ENCODE results near the gene PCDHGB1.
"Not testable (repeated sequence)": the region's sequence is repeated elsewhere in the genome, so short reads cannot be mapped to it uniquely, and the experiment has no call there.

Gene PCDHGB1

DNA sequence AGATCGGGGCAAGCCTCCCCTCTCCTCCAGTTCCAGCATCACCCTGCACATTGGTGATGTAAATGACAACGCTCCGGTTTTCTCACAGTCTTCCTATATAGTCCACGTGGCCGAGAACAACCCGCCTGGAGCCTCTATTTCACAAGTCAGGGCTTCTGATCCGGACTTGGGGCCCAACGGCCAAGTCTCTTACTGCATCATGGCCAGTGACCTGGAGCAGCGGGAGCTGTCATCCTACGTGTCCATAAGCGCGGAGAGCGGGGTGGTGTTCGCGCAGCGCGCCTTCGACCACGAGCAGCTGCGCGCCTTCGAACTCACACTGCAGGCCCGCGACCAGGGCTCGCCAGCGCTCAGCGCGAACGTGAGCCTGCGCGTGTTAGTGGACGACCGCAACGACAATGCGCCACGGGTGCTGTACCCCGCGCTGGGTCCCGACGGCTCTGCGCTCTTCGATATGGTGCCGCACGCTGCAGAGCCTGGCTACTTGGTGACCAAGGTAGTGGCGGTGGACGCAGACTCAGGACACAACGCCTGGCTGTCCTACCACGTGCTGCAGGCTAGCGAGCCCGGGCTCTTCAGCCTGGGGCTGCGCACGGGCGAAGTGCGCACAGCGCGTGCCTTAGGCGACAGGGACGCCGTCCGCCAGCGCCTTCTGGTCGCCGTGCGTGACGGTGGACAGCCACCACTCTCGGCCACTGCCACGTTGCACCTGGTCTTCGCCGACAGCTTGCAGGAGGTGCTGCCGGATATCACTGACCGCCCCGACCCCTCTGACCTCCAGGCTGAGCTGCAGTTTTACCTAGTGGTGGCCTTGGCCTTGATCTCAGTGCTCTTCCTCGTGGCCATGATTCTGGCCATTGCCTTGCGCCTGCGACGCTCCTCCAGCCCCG lies 39.5 kb downstream of the PCDHGB1 start:
- DNase-seq (ENCODE audit: low read depth), result no peak
- H3K4me3 ChIP-seq (ENCODE audit: low read depth, low read length), result no peak overlapping the region
- TF ChIP-seq MYC (IDR thresholded peaks at IDR 0.05; ENCODE audit: low read depth, low read length), result no peak
- TF ChIP-seq, protein P1, sequence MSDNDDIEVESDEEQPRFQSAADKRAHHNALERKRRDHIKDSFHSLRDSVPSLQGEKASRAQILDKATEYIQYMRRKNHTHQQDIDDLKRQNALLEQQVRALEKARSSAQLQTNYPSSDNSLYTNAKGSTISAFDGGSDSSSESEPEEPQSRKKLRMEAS (IDR thresholded peaks at IDR 0.05; ENCODE audit: low read depth, low read length), result no peak
- TF ChIP-seq, protein P2, sequence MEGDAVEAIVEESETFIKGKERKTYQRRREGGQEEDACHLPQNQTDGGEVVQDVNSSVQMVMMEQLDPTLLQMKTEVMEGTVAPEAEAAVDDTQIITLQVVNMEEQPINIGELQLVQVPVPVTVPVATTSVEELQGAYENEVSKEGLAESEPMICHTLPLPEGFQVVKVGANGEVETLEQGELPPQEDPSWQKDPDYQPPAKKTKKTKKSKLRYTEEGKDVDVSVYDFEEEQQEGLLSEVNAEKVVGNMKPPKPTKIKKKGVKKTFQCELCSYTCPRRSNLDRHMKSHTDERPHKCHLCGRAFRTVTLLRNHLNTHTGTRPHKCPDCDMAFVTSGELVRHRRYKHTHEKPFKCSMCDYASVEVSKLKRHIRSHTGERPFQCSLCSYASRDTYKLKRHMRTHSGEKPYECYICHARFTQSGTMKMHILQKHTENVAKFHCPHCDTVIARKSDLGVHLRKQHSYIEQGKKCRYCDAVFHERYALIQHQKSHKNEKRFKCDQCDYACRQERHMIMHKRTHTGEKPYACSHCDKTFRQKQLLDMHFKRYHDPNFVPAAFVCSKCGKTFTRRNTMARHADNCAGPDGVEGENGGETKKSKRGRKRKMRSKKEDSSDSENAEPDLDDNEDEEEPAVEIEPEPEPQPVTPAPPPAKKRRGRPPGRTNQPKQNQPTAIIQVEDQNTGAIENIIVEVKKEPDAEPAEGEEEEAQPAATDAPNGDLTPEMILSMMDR (IDR thresholded peaks at IDR 0.05; ENCODE audit: low read depth, low read length), result no peak
- no peak for TF ChIP-seq POLR2A (IDR thresholded peaks at IDR 0.05; ENCODE audit: extremely low read depth, insufficient read length)

DNA sequence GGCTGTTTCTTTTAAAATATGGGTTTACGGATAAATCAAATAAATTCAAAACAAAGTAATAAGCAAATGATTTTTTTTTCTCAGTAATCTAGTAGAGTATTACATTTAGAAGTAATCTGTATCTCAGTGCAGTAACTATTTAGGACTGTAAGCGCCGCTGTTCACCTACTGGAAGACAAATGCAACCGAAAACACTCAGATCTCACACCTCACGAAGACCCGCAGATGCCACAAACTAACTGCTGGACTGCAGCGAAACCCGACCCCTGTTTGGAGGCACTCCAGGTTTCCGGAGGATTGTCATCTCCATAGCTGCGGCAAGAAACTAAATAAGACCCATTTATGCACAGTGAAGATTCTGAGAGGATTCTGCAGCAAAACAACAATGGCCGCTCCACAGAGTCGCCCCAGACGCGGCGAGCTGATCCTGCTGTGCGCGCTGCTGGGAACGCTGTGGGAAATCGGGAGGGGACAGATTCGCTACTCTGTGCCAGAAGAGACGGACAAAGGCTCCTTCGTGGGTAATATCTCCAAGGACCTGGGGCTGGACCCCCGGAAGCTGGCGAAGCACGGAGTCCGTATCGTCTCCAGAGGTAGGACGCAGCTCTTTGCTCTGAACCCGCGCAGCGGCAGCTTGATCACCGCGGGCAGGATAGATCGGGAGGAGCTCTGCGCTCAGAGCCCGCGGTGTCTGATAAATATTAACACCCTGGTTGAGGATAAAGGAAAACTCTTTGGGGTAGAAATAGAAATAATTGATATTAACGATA lies 42.7 kb downstream of the PCDHGB1 start, which contains the start of gene PCDHGA8:
TSS of gene PCDHGA8 (plus strand) at position 205 of the 770 bp plus-strand sequence. CDS start at position 386, 181 bp downstream.
- peak; percentile 29 for DNase-seq (ENCODE audit: low read depth)
- no peak within 1 kb of the TSS for H3K4me3 ChIP-seq (ENCODE audit: low read depth, low read length)
- TF ChIP-seq, protein P2 (IDR thresholded peaks at IDR 0.05; ENCODE audit: low read depth, low read length), result no peak
- TF ChIP-seq POLR2A (IDR thresholded peaks at IDR 0.05; ENCODE audit: extremely low read depth, insufficient read length) (no peak), MYC (IDR thresholded peaks at IDR 0.05; ENCODE audit: low read depth, low read length) (no peak)
- TF ChIP-seq, protein P1 (IDR thresholded peaks at IDR 0.05; ENCODE audit: low read depth, low read length), result no peak

DNA sequence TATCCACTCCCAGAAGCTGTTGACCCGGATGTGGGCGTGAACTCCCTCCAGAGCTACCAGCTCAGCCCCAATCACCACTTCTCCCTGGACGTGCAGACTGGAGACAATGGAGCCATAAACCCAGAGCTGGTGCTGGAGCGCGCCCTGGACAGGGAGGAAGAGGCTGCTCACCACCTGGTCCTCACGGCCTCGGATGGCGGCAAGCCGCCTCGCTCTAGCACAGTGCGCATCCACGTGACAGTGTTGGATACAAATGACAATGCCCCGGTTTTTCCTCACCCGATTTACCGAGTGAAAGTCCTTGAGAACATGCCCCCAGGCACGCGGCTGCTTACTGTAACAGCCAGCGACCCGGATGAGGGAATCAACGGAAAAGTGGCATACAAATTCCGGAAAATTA lies 43.4 kb downstream of the PCDHGB1 start:
- TF ChIP-seq, protein P2 (IDR thresholded peaks at IDR 0.05; ENCODE audit: low read depth, low read length), result no peak
- TF ChIP-seq POLR2A (IDR thresholded peaks at IDR 0.05; ENCODE audit: extremely low read depth, insufficient read length), result no peak
- TF ChIP-seq, protein P1 (IDR thresholded peaks at IDR 0.05; ENCODE audit: low read depth, low read length), result no peak
- TF ChIP-seq MYC (IDR thresholded peaks at IDR 0.05; ENCODE audit: low read depth, low read length), result no peak
- no peak overlapping the region for H3K4me3 ChIP-seq (ENCODE audit: low read depth, low read length)
- no peak for DNase-seq (ENCODE audit: low read depth)

DNA sequence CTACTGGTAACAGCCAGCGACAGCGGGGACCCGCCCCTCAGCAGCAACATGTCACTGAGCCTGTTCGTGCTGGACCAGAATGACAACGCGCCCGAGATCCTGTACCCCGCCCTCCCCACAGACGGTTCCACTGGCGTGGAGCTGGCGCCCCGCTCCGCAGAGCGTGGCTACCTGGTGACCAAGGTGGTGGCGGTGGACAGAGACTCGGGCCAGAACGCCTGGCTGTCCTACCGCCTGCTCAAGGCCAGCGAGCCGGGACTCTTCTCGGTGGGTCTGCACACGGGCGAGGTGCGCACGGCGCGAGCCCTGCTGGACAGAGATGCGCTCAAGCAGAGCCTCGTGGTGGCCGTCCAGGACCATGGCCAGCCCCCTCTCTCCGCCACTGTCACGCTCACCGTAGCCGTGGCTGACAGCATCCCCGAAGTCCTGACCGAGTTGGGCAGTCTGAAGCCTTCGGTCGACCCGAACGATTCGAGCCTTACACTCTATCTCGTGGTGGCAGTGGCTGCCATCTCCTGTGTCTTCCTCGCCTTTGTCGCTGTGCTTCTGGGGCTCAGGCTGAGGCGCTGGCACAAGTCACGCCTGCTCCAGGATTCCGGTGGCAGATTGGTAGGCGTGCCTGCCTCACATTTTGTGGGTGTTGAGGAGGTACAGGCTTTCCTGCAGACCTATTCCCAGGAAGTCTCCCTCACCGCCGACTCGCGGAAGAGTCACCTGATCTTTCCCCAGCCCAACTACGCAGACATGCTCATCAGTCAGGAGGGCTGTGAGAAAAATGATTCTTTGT lies 44.7 kb downstream of the PCDHGB1 start:
- not testable (repeated sequence) for DNase-seq (ENCODE audit: low read depth); H3K4me3 ChIP-seq (ENCODE audit: low read depth, low read length)

DNA sequence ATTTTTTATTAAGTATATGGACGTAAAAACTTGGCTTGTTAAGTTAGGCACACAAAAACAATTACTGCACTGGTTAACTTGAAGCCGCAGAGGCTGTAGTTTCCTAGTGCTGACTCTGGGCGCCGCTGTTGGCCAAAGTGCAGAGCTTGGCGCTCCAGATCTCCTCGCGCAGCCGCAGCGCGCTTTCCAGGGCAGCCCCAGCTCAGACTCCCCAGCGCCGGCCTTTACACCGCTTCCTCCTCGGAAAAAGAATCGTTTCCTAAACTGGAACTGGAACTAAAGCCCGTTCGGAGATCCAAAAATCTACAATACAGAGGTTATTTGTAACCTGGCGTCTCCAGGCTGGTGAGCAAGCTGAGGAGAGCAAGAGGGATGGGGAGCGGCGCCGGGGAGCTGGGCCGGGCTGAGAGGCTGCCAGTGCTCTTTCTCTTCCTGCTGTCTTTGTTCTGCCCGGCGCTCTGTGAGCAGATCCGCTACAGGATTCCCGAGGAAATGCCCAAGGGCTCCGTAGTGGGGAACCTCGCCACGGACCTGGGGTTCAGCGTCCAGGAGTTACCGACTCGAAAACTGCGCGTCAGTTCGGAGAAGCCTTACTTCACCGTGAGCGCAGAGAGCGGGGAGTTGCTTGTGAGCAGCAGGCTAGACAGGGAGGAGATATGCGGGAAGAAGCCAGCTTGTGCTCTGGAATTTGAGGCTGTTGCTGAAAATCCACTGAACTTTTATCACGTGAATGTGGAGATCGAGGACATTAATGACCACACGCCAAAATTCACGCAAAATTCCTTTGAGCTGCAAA lies 48.1 kb downstream of the PCDHGB1 start, which contains the start of gene PCDHGB5:
TSS of gene PCDHGB5 (plus strand) at position 192 of the 796 bp plus-strand sequence. CDS start at position 373, 181 bp downstream.
- DNase-seq (ENCODE audit: low read depth), result peak; percentile 63
- H3K4me3 ChIP-seq (ENCODE audit: low read depth, low read length), result peak within 1 kb of the TSS; percentile 57
- TF ChIP-seq, protein P2 (IDR thresholded peaks at IDR 0.05; ENCODE audit: low read depth, low read length), result peak; percentile 58
